Endothelial cell of umbilical vein (primary cell): ENCODE data around the gene CCDC40. TPM values are rescaled to one million over a fixed set of nuclear protein-coding genes. Genes with fewer than 3 reads are reported as not detected.
A peak's percentile ranks its signal among the peaks of the same experiment; 100 is the strongest.

Experiments used
- BruUV-seq: library from RNA; stranded (reverse); fragments of 400-500 nt; replicated peaks from 2 replicates; lab custom pipeline; 2021; lab: Mats Ljungman, UMichigan
- CTCF ChIA-PET: fragments of 300-600, 350-600 bp; sonication (Branson Sonifier 250); formaldehyde crosslinking; loops from one replicate; lab custom pipeline; 2021; ENCODE audit warnings: antibody characterized with exemption, inconsistent platforms; lab: Charles Lee
- POLR2A ChIA-PET: fragments of 300-600, 350-600 bp; sonication (Branson Sonifier 250); formaldehyde crosslinking; loops from one replicate; lab custom pipeline; 2021; ENCODE audit warnings: antibody characterized with exemption, inconsistent platforms; lab: Charles Lee
- DNase-seq: peaks from one replicate; pipeline ENCODE4 v3.0.0-alpha.2; 2011; ENCODE audit warnings: low read depth, low spot score
- FAIRE-seq: peaks from 2 replicates; lab custom pipeline; 2011; peaks lifted over from hg19 to GRCh38; lab: Jason Lieb, UNC
- H2AFZ ChIP-seq: 2 replicates; pipeline ENCODE4 v1.6.0; 2012; ENCODE audit warnings: low read depth, low read length, control low read depth, inconsistent platforms
- H3K27ac ChIP-seq: 2 replicates; pipeline ENCODE4 v1.5.1; 2011; ENCODE audit warnings: low read depth, mild to moderate bottlenecking, control low read depth, low read length, moderate library complexity; ENCODE audit not compliant: insufficient read depth
- H3K27me3 ChIP-seq, 2 experiments: 2 replicates each; pipeline versions ENCODE4 v1.6.0 to v1.6.1; 2011; ENCODE audit warnings: low read length in 2 of 2, mixed read lengths in 1 of 2; ENCODE audit not compliant: control insufficient read depth in 2 of 2, insufficient read depth in 2 of 2
- H3K36me3 ChIP-seq, 2 experiments: 2 replicates in 1 of 2; 3 replicates in 1 of 2; pipeline ENCODE4 v1.5.1; 2011; ENCODE audit warnings: low read length in 2 of 2, mild to moderate bottlenecking in 1 of 2, moderate library complexity in 1 of 2; ENCODE audit not compliant: control insufficient read depth in 2 of 2, insufficient read depth in 2 of 2; ENCODE audit errors: extremely low read depth in 1 of 2
- H3K4me1 ChIP-seq: 3 replicates; pipeline ENCODE4 v1.5.1; 2011; ENCODE audit warnings: mild to moderate bottlenecking, low read length; ENCODE audit not compliant: control insufficient read depth, insufficient read depth; ENCODE audit errors: extremely low read depth
- H3K4me2 ChIP-seq: 2 replicates; pipeline ENCODE4 v1.6.1; 2011; ENCODE audit warnings: low read length, control low read depth, mixed read lengths; ENCODE audit not compliant: insufficient read depth
- H3K4me3 ChIP-seq, 3 experiments: fragments of 200-600 bp in 1 of 3; sonication (generic), shearing (Covaris generic) in 1 of 3; replicated peaks in 1 of 3; 2 replicates each; pipeline ENCODE4 v1.5.1; 2011 to 2016; ENCODE audit warnings: control low read depth in 3 of 3, low read length in 3 of 3, mild to moderate bottlenecking in 2 of 3, inconsistent platforms in 1 of 3, low read depth in 1 of 3, moderate library complexity in 1 of 3; ENCODE audit not compliant: insufficient read depth in 1 of 3
- H3K79me2 ChIP-seq: 2 replicates; pipeline ENCODE4 v1.6.0; 2012; ENCODE audit warnings: low read length, inconsistent platforms; ENCODE audit not compliant: control insufficient read depth, insufficient read depth
- H3K9ac ChIP-seq: replicated peaks from 2 replicates; pipeline ENCODE3; 2011; ENCODE audit warnings: low read length, control low read depth; ENCODE audit not compliant: insufficient read depth; ENCODE audit errors: extremely low read depth
- H3K9me1 ChIP-seq: replicated peaks from 3 replicates; pipeline ENCODE4 v1.6.0; 2011; ENCODE audit warnings: mild to moderate bottlenecking, low read length; ENCODE audit not compliant: control insufficient read depth, insufficient read depth; ENCODE audit errors: extremely low read depth
- H3K9me3 ChIP-seq: replicated peaks from 2 replicates; pipeline ENCODE4 v1.5.1; 2012; ENCODE audit warnings: low read length, inconsistent platforms; ENCODE audit not compliant: control insufficient read depth, insufficient read depth
- H4K20me1 ChIP-seq: replicated peaks from 2 replicates; pipeline ENCODE3; 2011; ENCODE audit warnings: mild to moderate bottlenecking, low read length; ENCODE audit not compliant: control insufficient read depth, insufficient read depth; ENCODE audit errors: extremely low read depth
- EZH2 ChIP-seq: IDR thresholded peaks from 2 replicates; pipeline ENCODE4 v1.6.1; 2012; ENCODE audit warnings: borderline replicate concordance, low read depth, mild to moderate bottlenecking, moderate library complexity, low read length, inconsistent platforms; ENCODE audit not compliant: severe bottlenecking
- FOS ChIP-seq: IDR thresholded peaks from 2 replicates; pipeline ENCODE4 v1.6.1; 2011; ENCODE audit warnings: mild to moderate bottlenecking, low read length, moderate library complexity, borderline replicate concordance; ENCODE audit not compliant: insufficient read depth
- GATA2 ChIP-seq: IDR thresholded peaks from 2 replicates; pipeline ENCODE4 v1.7.0; 2011; ENCODE audit warnings: low read depth, mild to moderate bottlenecking, moderate library complexity, mixed read lengths, low read length; ENCODE audit not compliant: insufficient read length, insufficient read depth
- JUN ChIP-seq: IDR thresholded peaks from 2 replicates; pipeline ENCODE4 v1.6.1; 2011; ENCODE audit warnings: borderline replicate concordance, low read depth; ENCODE audit not compliant: insufficient read length, insufficient read depth
- MYC ChIP-seq: IDR thresholded peaks from one replicate; pipeline ENCODE4 v1.6.1; 2011; ENCODE audit warnings: mild to moderate bottlenecking, low read depth, low read length
- POLR2A ChIP-seq: IDR thresholded peaks from 2 replicates; pipeline ENCODE4 v1.6.1; 2012; ENCODE audit warnings: low read depth, mild to moderate bottlenecking, control low read depth, low read length
- dilution Hi-C: fragments of 300-500 bp; cut with MboI; formaldehyde crosslinking; loops from one replicate; pipeline ENCODE4 v1.15.0; 2019; ENCODE audit warnings: low sequenced_read_pairs; ENCODE audit not compliant: extremely low pct_ligation_motif_present
- intact Hi-C: fragments of 100-400 bp; cut with micrococcal nuclease; formaldehyde crosslinking; loops from one replicate; pipeline ENCODE4 v1.10.0; 2022
- polyA plus RNA-seq, 4 experiments: library from polyadenylated mRNA; depleted of rRNA in 3 of 4; stranded (reverse) in 3 of 4; unstranded in 1 of 4; fragments of >200 nt; gene quantifications; 2 replicates each; pipeline versions ENCODE4 v1.2.1 to v1.2.3, GENCODE V29; 2011 to 2012; ENCODE audit warnings: missing spikeins in 1 of 4
- total RNA-seq: library from RNA; stranded (reverse); gene quantifications from 2 replicates; pipeline ENCODE4 v1.2.3, GENCODE V29; 2021
- TF ChIP-seq, protein P1 (sequence below), 2 donors: IDR thresholded peaks; 1 replicate in 1 of 2; 2 replicates in 1 of 2; pipeline ENCODE4 v1.5.1; 2011; ENCODE audit warnings: low read length in 2 of 2, mild to moderate bottlenecking in 2 of 2, moderate library complexity in 2 of 2, control low read depth in 1 of 2, inconsistent platforms in 1 of 2, low read depth in 1 of 2; ENCODE audit not compliant: insufficient read depth in 1 of 2; ENCODE audit errors: extremely low read depth in 1 of 2

CCDC40 gene
- total and polyA plus RNA-seq, 2 donors (not counting 3 experiments of a cell fraction or from before 2014, with no cell fraction given): 1.4 to 5.5 TPM

DNA sequence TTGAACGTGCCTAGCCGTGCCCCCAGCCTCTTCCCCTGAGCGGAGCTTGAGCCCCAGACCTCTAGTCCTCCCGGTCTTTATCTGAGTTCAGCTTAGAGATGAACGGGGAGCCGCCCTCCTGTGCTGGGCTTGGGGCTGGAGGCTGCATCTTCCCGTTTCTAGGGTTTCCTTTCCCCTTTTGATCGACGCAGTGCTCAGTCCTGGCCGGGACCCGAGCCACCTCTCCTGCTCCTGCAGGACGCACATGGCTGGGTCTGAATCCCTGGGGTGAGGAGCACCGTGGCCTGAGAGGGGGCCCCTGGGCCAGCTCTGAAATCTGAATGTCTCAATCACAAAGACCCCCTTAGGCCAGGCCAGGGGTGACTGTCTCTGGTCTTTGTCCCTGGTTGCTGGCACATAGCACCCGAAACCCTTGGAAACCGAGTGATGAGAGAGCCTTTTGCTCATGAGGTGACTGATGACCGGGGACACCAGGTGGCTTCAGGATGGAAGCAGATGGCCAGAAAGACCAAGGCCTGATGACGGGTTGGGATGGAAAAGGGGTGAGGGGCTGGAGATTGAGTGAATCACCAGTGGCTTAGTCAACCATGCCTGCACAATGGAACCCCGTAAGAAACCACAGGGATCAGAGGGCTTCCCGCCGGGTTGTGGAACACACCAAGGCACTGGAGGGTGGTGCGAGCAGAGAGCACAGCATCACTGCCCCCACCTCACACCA lies 65.7 kb downstream of the CCDC40 start:
- BruUV-seq: no TSS peak

More for the DNA sequence above, 65.7 kb downstream of the CCDC40 start:
- peak overlapping the region; percentile 92 for H2AFZ ChIP-seq
- H3K4me2 ChIP-seq: peak overlapping the region; percentile 55
- H3K9me3 ChIP-seq: no peaks in the 10 kb centered on the region
- no peaks in the 10 kb centered on the region for H3K36me3 ChIP-seq
- no peaks in the 10 kb centered on the region for H3K9me1 ChIP-seq
- TF ChIP-seq POLR2A (no peak), FOS (no peak), EZH2 (no peak), MYC (no peak), GATA2 (no peak), JUN (no peak)
- TF ChIP-seq, protein P1, sequence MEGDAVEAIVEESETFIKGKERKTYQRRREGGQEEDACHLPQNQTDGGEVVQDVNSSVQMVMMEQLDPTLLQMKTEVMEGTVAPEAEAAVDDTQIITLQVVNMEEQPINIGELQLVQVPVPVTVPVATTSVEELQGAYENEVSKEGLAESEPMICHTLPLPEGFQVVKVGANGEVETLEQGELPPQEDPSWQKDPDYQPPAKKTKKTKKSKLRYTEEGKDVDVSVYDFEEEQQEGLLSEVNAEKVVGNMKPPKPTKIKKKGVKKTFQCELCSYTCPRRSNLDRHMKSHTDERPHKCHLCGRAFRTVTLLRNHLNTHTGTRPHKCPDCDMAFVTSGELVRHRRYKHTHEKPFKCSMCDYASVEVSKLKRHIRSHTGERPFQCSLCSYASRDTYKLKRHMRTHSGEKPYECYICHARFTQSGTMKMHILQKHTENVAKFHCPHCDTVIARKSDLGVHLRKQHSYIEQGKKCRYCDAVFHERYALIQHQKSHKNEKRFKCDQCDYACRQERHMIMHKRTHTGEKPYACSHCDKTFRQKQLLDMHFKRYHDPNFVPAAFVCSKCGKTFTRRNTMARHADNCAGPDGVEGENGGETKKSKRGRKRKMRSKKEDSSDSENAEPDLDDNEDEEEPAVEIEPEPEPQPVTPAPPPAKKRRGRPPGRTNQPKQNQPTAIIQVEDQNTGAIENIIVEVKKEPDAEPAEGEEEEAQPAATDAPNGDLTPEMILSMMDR (IDR thresholded peaks at IDR 0.05; ENCODE audit: extremely low read depth in 1 of 2, insufficient read depth in 1 of 2, low read depth in 1 of 2, low read length in 2 of 2): no peak
- H4K20me1 ChIP-seq: no peaks in the 10 kb centered on the region
- H3K79me2 ChIP-seq: no peaks in the 10 kb centered on the region
- H3K4me3 ChIP-seq: peak overlapping the region; percentile 10 to 80 (median 70)
- DNase-seq (peak; percentile 35), FAIRE-seq (peak; percentile 77)
- ChIA-PET CTCF (interaction anchor here (0.6 to 2.4 kb wide), 45 partner anchors 8 to 360 kb away, joined by 3 to 23 read pairs (median 5); partner anchors contain the start of genes CBX8 and EIF4A3), POLR2A (interaction anchor here (0.6 to 1.0 kb wide), 2 partner anchors 44 to 68 kb away, joined by 4 to 5 read pairs; no protein-coding TSS in a partner anchor)
- no peak overlapping the region for H3K27ac ChIP-seq
- dilution Hi-C loops: no loop called here
- H3K4me1 ChIP-seq: peaks cover 10% of the 10 kb centered on the region
- intact Hi-C loops: loop anchor here (1.0 to 10.0 kb wide), 2 partner anchors 45 to 263 kb away; partner anchors contain the start of gene EIF4A3
- H3K9ac ChIP-seq: peak overlapping the region; percentile 83
- H3K27me3 ChIP-seq: no peaks in the 10 kb centered on the region
